Lower lobe of right lung (tissue), 2 donors: Measurements from ENCODE around the gene GDPD3. TPM values are rescaled to one million over a fixed set of nuclear protein-coding genes. Genes with fewer than 3 reads are reported as not detected.
A peak's percentile ranks its signal among the peaks of the same experiment; 100 is the strongest.

ENCODE experiments used
- ATAC-seq, 2 donors: fragments of 200-7000 bp; cut with Tn5 transposase; one replicate each; pipeline ENCODE4 v1.9.1; 2020 to 2022; ENCODE audit warnings: mild to moderate bottlenecking in 2 of 2, moderate library complexity in 2 of 2
- DNase-seq: peaks from one replicate; pipeline ENCODE4 v3.0.0-alpha.2; 2020
- H3K27ac ChIP-seq: fragments of 200-600 bp; one replicate; pipeline ENCODE4 v1.8.0; 2022
- H3K27me3 ChIP-seq: fragments of 200-600 bp; one replicate; pipeline ENCODE4 v1.8.0; 2022; ENCODE audit warnings: low read depth
- H3K36me3 ChIP-seq: fragments of 200-600 bp; one replicate; pipeline ENCODE4 v1.8.0; 2022; ENCODE audit warnings: mild to moderate bottlenecking
- H3K4me1 ChIP-seq: fragments of 200-600 bp; one replicate; pipeline ENCODE4 v1.8.0; 2022
- H3K4me3 ChIP-seq: fragments of 200-600 bp; one replicate; pipeline ENCODE4 v1.8.0; 2022; ENCODE audit warnings: mild to moderate bottlenecking
- H3K9me3 ChIP-seq: fragments of 200-600 bp; one replicate; pipeline ENCODE4 v1.8.0; 2022
- intact Hi-C: fragments of 100-400 bp; cut with DNase I; formaldehyde crosslinking; loops from one replicate; pipeline ENCODE4 v1.11.0; 2022
- total RNA-seq: library from RNA; stranded (reverse); fragmentation: NEBNext Ultra II Directional; extraction: Animal tissue kit (Norgen Biotek cat#: 25700); gene quantifications from one replicate; pipeline ENCODE4 v1.2.1, GENCODE V29; 2021
- TF ChIP-seq, protein P1 (sequence below): fragments of 200-600 bp; IDR thresholded peaks from one replicate; pipeline ENCODE4 v1.8.0; 2022; ENCODE audit warnings: antibody characterized with exemption, mild to moderate bottlenecking
- donor health status: DM: no; HTN: yes; CAD: no; lungs with severe emphysema.

GDPD3 gene
- total RNA-seq, 1 donor from 2014 or later = 14.4 TPM

DNA sequence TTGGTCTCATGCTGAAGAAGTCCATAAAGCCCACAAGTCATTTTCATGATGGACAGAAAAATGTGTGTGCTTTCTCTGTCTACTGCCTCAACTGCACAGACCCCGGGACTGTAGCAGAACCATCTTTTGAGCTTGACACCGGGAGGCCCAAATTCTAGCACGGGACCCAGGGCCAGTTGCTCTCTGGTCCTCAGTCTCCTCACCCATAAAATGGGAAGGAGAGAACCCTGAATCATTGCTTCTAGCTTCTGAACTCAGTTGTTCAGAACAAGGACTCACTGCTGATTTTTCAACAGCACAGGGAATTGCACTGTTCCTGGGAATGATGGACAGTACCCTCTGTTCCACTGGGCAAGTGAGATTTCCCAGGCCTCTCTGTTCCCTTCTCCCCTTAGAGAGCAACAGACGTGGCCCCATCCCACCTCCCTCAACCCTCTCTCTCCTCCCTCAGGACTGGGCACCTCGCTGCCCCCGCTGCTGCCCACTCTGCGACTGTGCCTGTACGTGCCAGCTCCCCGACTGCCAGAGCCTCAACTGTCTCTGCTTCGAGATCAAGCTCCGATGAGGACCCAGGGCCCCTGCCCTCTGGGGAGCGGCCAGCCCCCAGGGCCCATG lies 50.0 kb downstream of the GDPD3 start:
- H3K4me1 ChIP-seq = peaks cover 30% of the 10 kb centered on the region

DNA sequence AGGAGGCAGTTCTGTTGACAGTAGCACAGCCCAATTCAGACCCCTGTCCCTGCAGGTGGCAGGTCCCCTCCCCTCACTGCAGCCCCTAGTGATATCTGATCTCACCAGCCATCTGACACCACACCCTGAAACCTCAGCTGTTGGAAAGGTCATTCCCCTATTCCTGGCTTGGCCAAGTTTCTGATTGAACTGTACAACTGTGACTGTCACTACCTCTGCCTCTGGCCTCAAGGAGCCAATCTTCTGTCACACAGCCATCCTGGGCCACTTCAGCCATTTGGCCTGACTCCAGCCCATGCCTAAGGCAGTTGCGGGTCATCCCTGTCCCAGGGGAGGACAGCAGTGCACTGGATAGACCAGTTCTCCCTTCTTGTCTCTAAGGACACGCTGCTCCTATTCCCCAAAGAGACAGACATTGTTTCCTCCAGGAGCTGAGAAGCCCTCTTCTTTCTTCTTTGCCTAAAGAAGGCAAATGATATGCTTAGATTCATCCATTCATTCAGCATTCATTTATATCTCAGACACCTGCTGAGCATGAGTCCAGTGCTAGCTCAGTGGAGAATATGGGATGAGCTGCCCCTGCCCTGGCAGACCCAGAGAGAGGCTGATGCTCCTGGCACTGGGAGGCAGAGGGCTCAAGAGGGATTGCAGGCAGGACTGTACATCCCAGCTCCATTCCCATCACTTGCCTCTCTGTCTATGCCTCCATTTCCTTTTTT lies 52.3 kb downstream of the GDPD3 start:
- intact Hi-C loops = no loop called here
- Histone ChIP-seq H3K27me3 (no peaks in the 10 kb centered on the region), H3K27ac (no peak overlapping the region), H3K9me3 (no peaks in the 10 kb centered on the region), H3K36me3 (no peaks in the 10 kb centered on the region), H3K4me1 (peaks cover 11% of the 10 kb centered on the region), H3K4me3 (no peak overlapping the region)
- ATAC-seq (no peak), DNase-seq (no peak)
- TF ChIP-seq, protein P1, sequence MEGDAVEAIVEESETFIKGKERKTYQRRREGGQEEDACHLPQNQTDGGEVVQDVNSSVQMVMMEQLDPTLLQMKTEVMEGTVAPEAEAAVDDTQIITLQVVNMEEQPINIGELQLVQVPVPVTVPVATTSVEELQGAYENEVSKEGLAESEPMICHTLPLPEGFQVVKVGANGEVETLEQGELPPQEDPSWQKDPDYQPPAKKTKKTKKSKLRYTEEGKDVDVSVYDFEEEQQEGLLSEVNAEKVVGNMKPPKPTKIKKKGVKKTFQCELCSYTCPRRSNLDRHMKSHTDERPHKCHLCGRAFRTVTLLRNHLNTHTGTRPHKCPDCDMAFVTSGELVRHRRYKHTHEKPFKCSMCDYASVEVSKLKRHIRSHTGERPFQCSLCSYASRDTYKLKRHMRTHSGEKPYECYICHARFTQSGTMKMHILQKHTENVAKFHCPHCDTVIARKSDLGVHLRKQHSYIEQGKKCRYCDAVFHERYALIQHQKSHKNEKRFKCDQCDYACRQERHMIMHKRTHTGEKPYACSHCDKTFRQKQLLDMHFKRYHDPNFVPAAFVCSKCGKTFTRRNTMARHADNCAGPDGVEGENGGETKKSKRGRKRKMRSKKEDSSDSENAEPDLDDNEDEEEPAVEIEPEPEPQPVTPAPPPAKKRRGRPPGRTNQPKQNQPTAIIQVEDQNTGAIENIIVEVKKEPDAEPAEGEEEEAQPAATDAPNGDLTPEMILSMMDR = no peak

More for the DNA sequence above, 50.0 kb downstream of the GDPD3 start:
- TF ChIP-seq, protein P1 = no peak
- Histone ChIP-seq H3K9me3 (no peaks in the 10 kb centered on the region), H3K4me3 (peak overlapping the region; percentile 95), H3K27me3 (no peaks in the 10 kb centered on the region), H3K36me3 (peaks cover 14% of the 10 kb centered on the region), H3K27ac (peak overlapping the region; percentile 99)
- DNase-seq (no peak), ATAC-seq (no peak)
- intact Hi-C loops = no loop called here

DNA sequence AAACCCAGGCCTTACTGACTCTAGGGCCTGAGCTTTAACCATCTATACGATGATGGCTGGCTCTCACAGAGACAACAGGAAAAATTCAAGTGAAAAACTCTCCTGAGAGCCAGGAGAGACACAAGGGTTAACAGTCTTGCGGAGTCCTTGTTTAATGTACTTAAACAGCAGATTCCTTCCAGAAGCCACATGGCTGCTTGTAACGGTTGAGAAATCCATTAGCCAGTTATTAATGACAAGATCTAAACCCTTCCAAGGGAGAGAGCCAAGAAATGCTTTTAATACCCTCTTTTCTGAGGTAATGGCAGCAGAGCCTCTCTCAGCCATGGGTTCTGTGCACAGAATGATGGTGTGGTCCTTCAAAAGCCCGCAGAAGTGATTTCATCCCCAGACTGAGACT lies 53.0 kb downstream of the GDPD3 start:
- no peak overlapping the region for H3K27ac ChIP-seq
- DNase-seq (no peak), ATAC-seq (no peak)
- H3K27me3 ChIP-seq = no peaks in the 10 kb centered on the region
- no peaks in the 10 kb centered on the region for H3K9me3 ChIP-seq
- TF ChIP-seq, protein P1 = no peak
- no peaks in the 10 kb centered on the region for H3K36me3 ChIP-seq
- peaks cover 11% of the 10 kb centered on the region for H3K4me1 ChIP-seq
- H3K4me3 ChIP-seq = no peak overlapping the region
- intact Hi-C loops = no loop called here

DNA sequence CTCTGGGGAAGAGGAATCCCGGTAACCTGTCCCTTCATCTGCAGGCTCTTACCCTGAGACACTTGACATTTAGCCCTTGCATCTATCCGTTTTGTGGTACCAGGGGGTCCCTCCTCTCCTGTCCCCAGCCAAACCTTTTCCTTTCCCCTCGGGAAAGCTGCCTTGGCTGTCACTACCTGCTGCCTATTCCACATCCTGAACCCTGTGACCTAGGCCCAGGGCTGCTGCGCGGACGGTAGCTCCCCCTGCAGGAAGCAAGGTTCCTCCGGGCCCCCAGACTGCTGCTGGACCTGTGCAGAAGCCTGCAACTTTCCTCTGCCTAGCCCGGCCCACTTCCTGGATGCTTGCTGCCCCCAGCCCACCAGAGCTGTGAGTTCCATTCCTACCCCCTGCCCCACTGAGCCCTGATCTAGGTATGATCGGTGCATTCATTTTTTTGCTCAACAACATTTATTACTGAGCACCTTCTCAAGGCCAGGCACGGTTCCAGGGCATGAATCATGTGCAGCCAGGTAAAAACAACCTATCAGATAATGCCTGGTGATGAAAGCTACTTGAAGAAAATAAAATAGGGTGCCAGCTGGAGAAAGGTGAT lies 58.3 kb downstream of the GDPD3 start:
- TF ChIP-seq, protein P1 = peak; percentile 43
- intact Hi-C loops = no loop called here
- H3K36me3 ChIP-seq = no peaks in the 10 kb centered on the region
- no peaks in the 10 kb centered on the region for H3K27me3 ChIP-seq
- no peak overlapping the region for H3K27ac ChIP-seq
- ATAC-seq (peak; percentile 25 to 58), DNase-seq (peak; percentile 56)
- H3K9me3 ChIP-seq = no peaks in the 10 kb centered on the region
- peaks cover 15% of the 10 kb centered on the region for H3K4me1 ChIP-seq
- no peak overlapping the region for H3K4me3 ChIP-seq

Other genes with a start within 250 kb of the GDPD3 start
- gene SEZ6L2, start 214.0 kb downstream of the GDPD3 start, total RNA-seq = 10.7 TPM
- gene ASPHD1, start 213.0 kb downstream of the GDPD3 start, total RNA-seq = 1.6 TPM
- gene KCTD13, start 187.3 kb downstream of the GDPD3 start, total RNA-seq = 22.3 TPM
- 148 TPM for gene TMEM219, start 151.5 kb downstream of the GDPD3 start, total RNA-seq
- 66.2 TPM for gene TAOK2, start 139.7 kb downstream of the GDPD3 start, total RNA-seq
- gene HIRIP3, start 117.9 kb downstream of the GDPD3 start, total RNA-seq = 22.1 TPM
- 58.4 TPM for gene INO80E, start 117.3 kb downstream of the GDPD3 start, total RNA-seq
- 6.4 TPM for gene DOC2A, start 102.5 kb downstream of the GDPD3 start, total RNA-seq
- not detected for gene C16orf92, start 90.3 kb downstream of the GDPD3 start, total RNA-seq
- gene TLCD3B, start 82.3 kb downstream of the GDPD3 start, total RNA-seq = not detected
- gene ALDOA, start 47.8 kb downstream of the GDPD3 start, total RNA-seq = 733 TPM
- 68.9 TPM for gene PPP4C, start 37.5 kb downstream of the GDPD3 start, total RNA-seq
- gene TBX6, start 21.6 kb downstream of the GDPD3 start, total RNA-seq = 1.6 TPM
- 113 TPM for gene YPEL3, start 17.3 kb downstream of the GDPD3 start, total RNA-seq
- gene MAPK3, start 9.7 kb upstream of the GDPD3 start, total RNA-seq = 84.6 TPM
- gene CORO1A, start 70.1 kb upstream of the GDPD3 start, total RNA-seq = 76.3 TPM
- gene BOLA2B, start 80.1 kb upstream of the GDPD3 start, total RNA-seq = 51.7 TPM
- gene SLX1A, start 80.3 kb upstream of the GDPD3 start, total RNA-seq = 28.6 TPM
- 23.1 TPM for gene SULT1A3, start 85.7 kb upstream of the GDPD3 start, total RNA-seq
- gene NPIPB13, start 134.9 kb upstream of the GDPD3 start, total RNA-seq = 27.6 TPM
- gene CD2BP2, start 241.8 kb upstream of the GDPD3 start, total RNA-seq = 52.3 TPM